ENCODE results near the gene WDR82. TPM values are rescaled to one million over a fixed set of nuclear protein-coding genes. Genes with fewer than 3 reads are reported as not detected.

Gene WDR82
- total and polyA plus RNA-seq, 2 of the 4 experiments (the other 2 are of a cell fraction) = 38.1 to 68.1 TPM

- TF ChIP-seq MXI1 (IDR thresholded peaks at IDR 0.05; ENCODE audit: borderline replicate concordance, low read depth, low read length) = no peak
Observed at GRCh38 chr3:52297242-52298148, 19.0 kb upstream of the WDR82 start (continued).

- Histone ChIP-seq H3K4me2 (ENCODE audit: low read depth, low read length) (no peak overlapping the region), H2AFZ (replicated peaks; ENCODE audit: low read length, poor library complexity) (no peak overlapping the region), H3K9me1 (ENCODE audit: insufficient read depth, low read length) (peaks cover under 1% of the 10 kb centered on the region; the same call in 1 of the 2 replicates), H3K9ac (ENCODE audit: low read depth, low read length) (no peak overlapping the region), H3K23ac (ENCODE audit: low read depth, low read length) (no peak overlapping the region), H3K4me3 (ENCODE audit: insufficient read depth, low read depth, low read length) (no peak overlapping the region), H3K27me3 (ENCODE audit: control insufficient read depth, insufficient read depth, low read length) (no peaks in the 10 kb centered on the region; the same call in 1 of the 2 replicates), H3K56ac (ENCODE audit: extremely low read depth, insufficient read depth, low read length) (no peak overlapping the region), H4K20me1 (ENCODE audit: insufficient read depth, low read length) (no peaks in the 10 kb centered on the region), H2BK20ac (ENCODE audit: low read depth, low read length) (no peak overlapping the region), H4K8ac (ENCODE audit: low read depth in 2 of 2, low read length in 2 of 2) (no peak overlapping the region), H4K91ac (ENCODE audit: insufficient read depth, low read depth, low read length) (no peak overlapping the region), H3K27ac (ENCODE audit: insufficient read depth, low read length) (no peak overlapping the region), H3K9me3 (ENCODE audit: control insufficient read depth, insufficient read depth, low read length) (no peaks in the 10 kb centered on the region), H3K79me1 (ENCODE audit: low read depth in 1 of 2, low read length in 2 of 2) (no peaks in the 10 kb centered on the region), H3K36me3 (ENCODE audit: control insufficient read depth, insufficient read depth, low read length) (peaks cover 14% of the 10 kb centered on the region; the same call in 1 of the 2 replicates), H2BK5ac (ENCODE audit: low read depth, low read length, poor library complexity, severe bottlenecking) (no peak overlapping the region), H3K14ac (replicated peaks; ENCODE audit: low read depth, low read length) (no peak overlapping the region), H2AK5ac (ENCODE audit: low read depth, low read length) (no peak overlapping the region), H2BK15ac (ENCODE audit: low read depth, low read length) (no peak overlapping the region), H4K5ac (ENCODE audit: low read depth, low read length) (no peak overlapping the region), H2AK9ac (replicated peaks; ENCODE audit: low read depth, low read length, poor library complexity) (no peak overlapping the region), H3K18ac (ENCODE audit: low read depth, low read length) (no peak overlapping the region), H3K4me1 (ENCODE audit: control insufficient read depth, insufficient read depth, low read length) (peaks cover 9% of the 10 kb centered on the region), H2BK120ac (ENCODE audit: low read depth, low read length) (no peak overlapping the region), H3K4ac (ENCODE audit: low read depth, low read length) (no peak overlapping the region)
- no TSS peak for BruUV-seq (replicated peaks)
- no peak for DNase-seq
- dilution Hi-C loops (cut with HindIII; ENCODE audit: low sequenced_read_pairs, unreplicated experiment) (no loop called here), in situ Hi-C loops (cut with MboI; ENCODE audit: low sequenced_read_pairs) (no loop called here), intact Hi-C loops (cut with micrococcal nuclease) (no loop called here)
- WGBS, 2 experiments (ENCODE audit: extremely low coverage in 2 of 2, insufficient read length in 1 of 2) = 94% methylated on average over 3 of the region's 5 CpGs; no CpG with 5 or more reads in 1 of the 2 experiments
- no peak for ATAC-seq (ENCODE audit: low read depth)
- TF ChIP-seq MAFK (IDR thresholded peaks at IDR 0.05; ENCODE audit: low read depth, low read length) (no peak), FOS (IDR thresholded peaks at IDR 0.05; ENCODE audit: low read depth, low read length) (no peak), NFE2L2 (IDR thresholded peaks at IDR 0.05; ENCODE audit: low read depth, low read length) (no peak), CEBPB (IDR thresholded peaks at IDR 0.05; ENCODE audit: low read depth, low read length) (no peak)
- POLR2A ChIA-PET (ENCODE audit: unreplicated experiment) = no interaction called here
- CTCF ChIA-PET = no interaction called here
Observed at GRCh38 chr3:52295671-52296208, 17.3 kb upstream of the WDR82 start.

Data from IMR-90 (cell line).